ENCODE results near the gene ELN.
"Not testable (repeated sequence)": the region's sequence is repeated elsewhere in the genome, so short reads cannot be mapped to it uniquely, and the experiment has no call there.

The ELN gene

DNA sequence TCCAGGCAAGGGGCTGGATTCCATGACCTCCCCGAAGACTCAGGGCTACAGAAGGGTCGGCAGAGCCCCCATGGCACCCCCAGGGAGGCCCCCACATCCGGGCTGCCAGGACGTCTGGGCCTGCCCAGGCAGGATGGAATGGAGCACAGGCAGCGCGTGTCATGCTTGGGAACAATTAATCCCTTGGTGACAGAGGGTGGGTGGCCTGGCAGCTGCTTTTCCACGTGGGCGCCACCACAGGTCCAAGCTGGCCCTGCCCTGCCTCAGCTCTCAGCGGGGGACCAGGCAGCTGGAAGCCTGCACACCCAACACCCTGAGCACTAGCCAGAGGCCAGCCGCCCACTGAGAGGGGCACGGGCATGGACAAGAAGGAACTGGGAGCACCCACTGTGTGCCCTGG is 11.4 kb downstream of the ELN start:
- in situ Hi-C loops (cut with HindIII; ENCODE audit: low sequenced_read_pairs): no loop called here

- in situ Hi-C loops (cut with HindIII; ENCODE audit: low sequenced_read_pairs): no loop called here
Observed at GRCh38 chr7:74040101-74040790, 12.3 kb downstream of the ELN start.

DNA sequence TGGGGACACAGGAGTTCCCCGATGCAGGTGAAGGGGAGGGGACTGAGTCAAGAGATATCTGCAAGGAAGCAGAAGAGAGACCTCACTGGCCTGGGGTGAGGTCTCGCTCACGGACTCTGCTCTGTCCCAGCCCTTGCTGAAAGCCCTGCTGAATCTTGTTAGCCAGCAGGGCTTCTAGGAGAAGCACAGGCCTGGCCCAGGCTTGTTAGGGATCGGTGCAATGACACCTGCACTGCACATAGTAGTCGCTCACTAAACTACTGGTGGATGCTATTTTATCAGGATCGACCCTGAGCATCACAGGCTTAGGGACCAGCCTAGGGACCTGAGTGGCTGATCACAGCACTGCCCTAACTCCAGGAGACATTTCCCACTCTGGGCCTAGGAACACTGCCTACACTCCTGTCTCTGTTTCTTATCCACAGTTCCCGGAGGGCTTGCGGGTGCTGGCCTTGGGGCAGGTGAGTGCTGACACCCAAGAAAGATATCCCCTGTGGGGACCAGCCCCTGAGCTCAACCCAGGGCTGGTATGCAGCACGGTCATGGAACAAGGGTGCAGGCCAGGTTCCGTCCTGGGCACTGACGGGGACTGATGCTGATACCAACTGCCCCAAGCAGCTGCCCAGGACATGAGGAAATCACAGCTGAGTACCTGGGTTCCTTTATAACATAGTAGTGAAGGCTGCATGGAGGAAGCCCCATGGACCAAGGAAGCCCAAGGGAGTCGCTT is 13.0 kb downstream of the ELN start:
- in situ Hi-C loops (cut with HindIII; ENCODE audit: low sequenced_read_pairs): no loop called here

DNA sequence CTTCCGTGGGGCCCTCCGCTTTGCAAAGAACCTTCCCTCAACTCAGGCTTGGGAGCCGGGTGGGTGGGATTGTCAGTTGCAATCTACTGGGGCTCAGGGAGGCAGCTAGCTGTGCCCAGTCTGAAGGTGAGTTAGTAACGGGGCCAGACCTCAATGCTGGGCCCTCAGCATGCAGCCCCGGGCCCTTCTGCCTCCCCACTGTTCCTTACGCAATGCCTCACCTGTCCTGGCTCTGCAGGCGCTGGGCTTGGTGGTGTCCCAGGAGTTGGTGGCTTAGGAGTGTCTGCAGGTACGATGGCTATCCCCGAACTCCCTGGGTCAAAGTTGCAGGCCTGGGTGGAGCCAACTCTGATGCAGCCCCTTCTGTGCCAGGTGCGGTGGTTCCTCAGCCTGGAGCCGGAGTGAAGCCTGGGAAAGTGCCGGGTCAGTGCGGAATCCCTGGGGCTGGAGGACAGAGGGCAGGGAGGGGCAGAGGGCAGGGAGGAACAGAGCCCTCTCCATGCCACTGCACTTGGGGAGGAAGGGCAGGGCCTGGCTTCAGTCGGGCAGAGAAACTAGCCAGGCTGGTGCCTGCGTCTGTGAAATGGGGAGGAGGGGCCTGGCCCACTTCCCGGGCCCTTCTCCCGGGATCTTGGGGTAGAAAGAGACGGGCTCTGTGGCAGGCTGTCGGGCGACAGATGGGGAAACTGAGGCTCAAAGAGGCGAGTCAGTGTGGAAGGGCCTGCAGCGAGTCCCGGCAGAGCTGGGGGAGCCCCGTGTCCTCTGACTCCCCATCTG is 15.0 kb downstream of the ELN start:
- in situ Hi-C loops (cut with HindIII; ENCODE audit: low sequenced_read_pairs): no loop called here

DNA sequence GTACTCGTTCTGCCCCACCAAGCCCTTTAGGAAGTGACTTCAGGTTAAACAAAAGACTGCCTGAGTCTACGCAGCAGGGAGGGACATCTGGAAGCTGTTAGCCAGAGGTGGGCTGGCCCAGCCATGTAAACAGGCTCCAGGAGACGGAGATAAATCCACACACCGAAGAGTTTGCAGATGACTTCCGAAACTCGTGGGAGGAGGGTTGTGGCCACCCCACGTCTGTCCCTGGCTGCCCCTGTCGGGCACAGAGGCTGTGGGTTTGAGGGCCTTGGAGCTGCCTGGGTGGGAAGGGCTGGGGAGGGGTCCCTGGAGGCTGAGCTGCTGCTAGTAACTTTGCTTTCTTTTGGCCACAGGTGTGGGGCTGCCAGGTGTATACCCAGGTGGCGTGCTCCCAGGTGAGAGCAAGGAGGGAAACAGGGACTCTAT is 15.6 kb downstream of the ELN start:
- in situ Hi-C loops (cut with HindIII; ENCODE audit: low sequenced_read_pairs): no loop called here

DNA sequence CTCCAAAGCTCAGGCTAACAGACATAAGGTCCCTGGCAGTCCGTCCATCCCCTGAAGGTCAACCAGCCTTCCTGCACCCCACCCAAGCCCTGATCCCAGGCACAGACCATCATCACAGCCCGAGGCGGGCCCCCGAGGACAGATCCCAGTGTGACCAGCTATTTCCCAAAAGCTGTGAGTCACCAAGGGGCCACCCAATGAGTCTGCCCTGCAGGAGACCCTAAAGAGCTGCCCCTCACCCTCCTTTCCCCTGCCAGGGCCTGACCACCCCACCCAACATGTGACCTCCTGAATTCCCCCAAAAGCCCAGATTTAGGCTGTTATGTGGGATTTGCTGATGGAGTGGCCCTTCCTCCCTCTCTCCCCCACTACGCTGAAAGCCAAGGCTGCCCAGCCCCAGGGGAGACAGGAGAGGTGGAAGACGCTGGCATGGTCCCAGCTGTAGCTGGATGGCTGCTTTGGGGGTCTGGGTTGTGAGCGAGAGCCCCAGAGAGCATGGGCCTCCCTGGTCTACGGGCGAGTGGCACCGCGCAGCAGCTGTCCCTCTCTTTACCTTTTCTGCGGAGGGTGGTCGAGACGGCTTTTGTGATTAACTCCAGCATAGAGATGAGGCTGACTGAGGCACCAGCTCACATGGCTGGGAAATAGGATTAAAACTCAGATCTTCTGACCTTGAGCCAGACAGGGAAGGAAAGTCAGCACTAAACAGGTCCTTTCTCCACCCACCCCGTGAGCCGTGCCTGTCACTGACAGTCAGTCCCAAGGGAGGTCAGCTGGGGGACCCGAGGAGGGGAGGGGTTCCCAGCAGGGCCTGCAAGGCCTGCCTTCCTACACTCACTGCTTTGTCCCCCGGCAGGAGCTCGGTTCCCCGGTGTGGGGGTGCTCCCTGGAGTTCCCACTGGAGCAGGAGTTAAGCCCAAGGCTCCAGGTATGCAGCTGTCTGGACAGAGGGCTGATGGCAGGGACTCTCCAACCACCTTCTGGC is 16.7 kb downstream of the ELN start:
- in situ Hi-C loops (cut with HindIII; ENCODE audit: low sequenced_read_pairs): no loop called here

DNA sequence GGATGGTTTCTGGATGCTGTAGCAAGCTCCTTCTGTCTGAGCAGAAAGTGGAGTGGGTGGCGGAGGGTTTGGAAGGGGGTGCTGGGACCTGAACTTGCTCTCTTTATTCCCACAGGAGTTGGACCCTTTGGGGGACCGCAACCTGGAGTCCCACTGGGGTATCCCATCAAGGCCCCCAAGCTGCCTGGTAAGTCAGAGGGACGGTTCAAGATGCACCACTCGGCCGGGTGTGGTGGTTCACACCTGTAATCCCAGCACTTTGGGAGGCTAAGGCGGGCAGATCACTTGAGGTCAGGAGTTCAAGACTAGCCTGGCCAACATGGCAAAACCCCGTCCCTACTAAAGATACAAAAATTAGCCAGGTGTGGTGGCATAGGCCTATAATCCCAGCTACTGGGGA is 18.6 kb downstream of the ELN start:
- in situ Hi-C loops (cut with HindIII; ENCODE audit: low sequenced_read_pairs): not testable (repeated sequence)

DNA sequence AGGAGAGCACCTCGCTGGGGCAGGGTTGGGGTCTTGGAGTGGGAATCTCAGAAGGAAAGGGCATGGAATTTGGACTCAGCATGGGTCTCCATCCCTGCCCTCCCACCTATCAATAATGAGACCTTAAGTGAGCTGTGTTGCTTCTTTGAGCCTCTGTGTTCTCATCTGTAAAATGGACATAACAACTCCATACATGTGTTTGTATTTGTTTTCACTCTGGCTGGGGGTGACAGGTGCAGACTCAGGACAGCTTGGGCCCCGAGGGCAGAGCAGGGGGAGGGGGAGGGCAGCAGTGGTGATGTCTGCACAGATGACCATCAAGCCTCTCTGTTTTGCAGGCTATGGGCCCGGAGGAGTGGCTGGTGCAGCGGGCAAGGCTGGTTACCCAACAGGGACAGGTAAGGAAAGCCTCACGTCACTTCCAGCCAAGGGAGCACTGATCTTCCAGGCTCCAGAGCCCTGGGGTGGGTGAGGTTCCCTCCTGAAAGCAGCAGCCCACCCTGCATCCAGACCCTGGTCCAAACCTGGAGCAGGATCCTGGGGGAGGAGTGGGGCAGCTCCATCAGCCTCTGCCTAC is 19.9 kb downstream of the ELN start:
- in situ Hi-C loops (cut with HindIII; ENCODE audit: low sequenced_read_pairs): no loop called here

DNA sequence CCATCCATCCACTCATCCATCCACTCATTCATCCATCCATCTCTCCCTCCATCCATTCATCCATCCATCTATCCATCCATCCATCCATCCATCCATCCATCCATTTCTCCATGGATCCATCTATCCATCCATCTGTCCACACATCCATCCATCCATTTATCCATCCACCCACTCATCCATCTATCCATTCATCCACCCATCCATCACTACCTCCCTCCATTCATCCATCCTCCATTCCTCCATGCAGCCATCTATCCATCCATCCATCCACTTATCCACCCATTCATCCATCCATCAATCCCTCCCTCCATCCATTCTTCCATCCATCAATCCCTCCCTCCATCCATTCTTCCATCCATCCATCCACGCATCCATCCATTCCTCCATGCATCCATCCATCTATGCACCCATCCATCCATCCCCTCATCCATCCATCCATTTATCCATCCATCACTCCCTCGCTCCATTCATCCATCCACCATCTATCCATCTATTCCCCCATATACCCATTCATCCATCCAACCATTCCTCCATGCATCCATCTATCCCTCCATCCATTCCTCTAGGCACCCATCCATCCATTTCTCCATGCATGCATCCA is 21.1 kb downstream of the ELN start:
- in situ Hi-C loops (cut with HindIII; ENCODE audit: low sequenced_read_pairs): no loop called here

- in situ Hi-C loops (cut with HindIII; ENCODE audit: low sequenced_read_pairs): no loop called here
Observed at GRCh38 chr7:74049997-74050798, 22.2 kb downstream of the ELN start.

GRCh38 chr7:74051193-74051592 is 23.2 kb downstream of the ELN start:
- in situ Hi-C loops (cut with HindIII; ENCODE audit: low sequenced_read_pairs): no loop called here

DNA sequence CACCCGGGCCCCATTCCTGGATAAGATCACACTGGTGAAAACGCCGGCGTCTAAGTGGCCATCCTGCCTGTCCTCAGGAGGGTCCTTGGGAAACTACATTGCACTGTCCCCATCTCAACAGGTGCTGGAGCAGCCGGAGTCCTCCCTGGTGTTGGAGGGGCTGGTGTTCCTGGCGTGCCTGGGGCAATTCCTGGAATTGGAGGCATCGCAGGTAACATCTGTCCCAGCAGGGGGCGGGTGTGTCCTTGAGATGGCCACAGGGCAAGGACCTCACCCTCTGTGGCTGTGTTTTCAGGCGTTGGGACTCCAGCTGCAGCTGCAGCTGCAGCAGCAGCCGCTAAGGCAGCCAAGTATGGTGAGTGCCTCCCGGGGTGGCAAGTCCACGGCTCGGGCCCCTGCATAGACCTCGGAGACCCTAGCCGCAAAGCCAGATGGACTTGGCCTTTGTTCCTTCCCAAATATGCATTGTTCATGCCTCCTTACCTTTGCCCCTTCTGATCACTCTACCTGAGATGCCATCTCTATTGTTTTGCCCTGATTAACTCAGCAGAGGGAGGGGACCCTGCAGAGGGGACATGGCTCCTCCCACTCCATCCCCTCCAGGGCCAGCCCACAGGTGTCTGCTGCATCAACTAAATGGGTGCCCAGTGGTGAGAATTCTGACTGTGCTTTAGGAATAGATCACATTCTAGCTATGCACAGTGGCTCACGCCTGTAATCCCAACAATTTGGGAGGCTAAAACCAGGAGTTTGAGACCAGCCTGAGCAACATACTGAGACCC is 23.8 kb downstream of the ELN start:
- in situ Hi-C loops (cut with HindIII; ENCODE audit: low sequenced_read_pairs): no loop called here

DNA sequence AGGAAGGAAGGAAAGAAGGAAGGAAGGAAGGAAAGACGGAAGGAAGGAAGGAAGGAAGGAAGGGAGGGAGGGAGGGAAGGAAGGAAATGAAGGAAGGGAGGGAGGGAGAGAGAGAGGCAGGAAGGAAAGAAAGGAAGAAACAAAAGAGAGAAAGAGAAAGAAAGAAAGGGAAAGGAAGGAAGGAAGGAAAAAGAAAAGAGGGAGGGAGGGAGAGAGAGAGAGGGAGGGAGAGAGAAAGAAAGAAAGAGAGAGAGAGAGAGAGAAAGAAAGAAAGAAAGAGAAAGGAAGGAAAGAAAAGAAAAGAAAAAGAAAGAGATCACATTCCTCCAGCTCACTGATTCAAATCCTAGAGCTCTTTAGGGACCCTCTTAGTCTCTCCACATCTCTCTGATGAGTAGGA is 24.7 kb downstream of the ELN start:
- in situ Hi-C loops (cut with HindIII; ENCODE audit: low sequenced_read_pairs): no loop called here

- in situ Hi-C loops (cut with HindIII; ENCODE audit: low sequenced_read_pairs): no loop called here
Observed at GRCh38 chr7:74053589-74054186, 25.7 kb downstream of the ELN start.

- in situ Hi-C loops (cut with HindIII; ENCODE audit: low sequenced_read_pairs): no loop called here
Observed at GRCh38 chr7:74056096-74056915, 28.3 kb downstream of the ELN start.

GRCh38 chr7:74057216-74057925 is 29.4 kb downstream of the ELN start:
- in situ Hi-C loops (cut with HindIII; ENCODE audit: low sequenced_read_pairs): no loop called here
